HG03432 (cell line): ENCODE measurements around the gene ABCC8.

Experiments used
- ATAC-seq: cut with Tn5 transposase; IDR thresholded peaks from one replicate; pipeline ENCODE4 v1.9.1; 2021; ENCODE audit warnings: mild to moderate bottlenecking, moderate library complexity; ENCODE audit not compliant: unreplicated experiment

The ABCC8 gene

GRCh38 chr11:17473071-17473744 lies 3.4 kb downstream of the ABCC8 start:
- no peak for ATAC-seq

- no peak for ATAC-seq
These were observed 4.2 kb downstream of the ABCC8 start for GRCh38 chr11:17472467-17472866.

GRCh38 chr11:17471501-17471900 lies 5.1 kb downstream of the ABCC8 start:
- ATAC-seq = no peak

- ATAC-seq = no peak
These were observed 6.6 kb downstream of the ABCC8 start for GRCh38 chr11:17469998-17470397.

GRCh38 chr11:17468122-17468521 lies 8.5 kb downstream of the ABCC8 start:
- no peak for ATAC-seq

DNA sequence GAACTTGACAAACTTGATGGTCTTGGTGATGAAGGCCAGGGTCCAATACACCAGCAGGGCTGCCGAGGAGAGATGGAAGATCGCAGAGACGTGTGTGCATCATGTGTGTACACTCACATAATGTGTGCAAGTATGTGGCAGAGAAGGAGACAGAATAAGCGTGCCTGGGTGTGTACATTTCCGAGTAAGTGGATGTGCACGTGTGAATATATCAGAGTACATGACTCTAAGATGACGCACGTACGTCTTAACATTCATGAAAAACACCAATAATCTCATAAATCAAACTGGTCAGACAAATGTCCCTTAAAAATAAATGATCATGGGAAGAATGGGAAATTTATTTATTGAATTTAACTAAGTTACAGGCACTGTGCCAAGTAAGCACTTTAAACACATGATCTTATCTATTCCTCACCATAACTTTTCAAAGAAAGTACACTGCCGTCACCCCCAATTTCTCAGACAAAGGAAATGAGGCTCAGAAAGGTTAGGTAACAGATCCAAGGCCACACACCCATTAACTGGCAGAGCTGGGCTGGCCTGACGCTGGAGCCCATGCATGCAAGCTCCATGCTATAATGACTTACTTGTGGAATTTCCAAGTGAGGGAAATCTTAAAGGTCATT lies 13.0 kb downstream of the ABCC8 start:
- no peak for ATAC-seq

DNA sequence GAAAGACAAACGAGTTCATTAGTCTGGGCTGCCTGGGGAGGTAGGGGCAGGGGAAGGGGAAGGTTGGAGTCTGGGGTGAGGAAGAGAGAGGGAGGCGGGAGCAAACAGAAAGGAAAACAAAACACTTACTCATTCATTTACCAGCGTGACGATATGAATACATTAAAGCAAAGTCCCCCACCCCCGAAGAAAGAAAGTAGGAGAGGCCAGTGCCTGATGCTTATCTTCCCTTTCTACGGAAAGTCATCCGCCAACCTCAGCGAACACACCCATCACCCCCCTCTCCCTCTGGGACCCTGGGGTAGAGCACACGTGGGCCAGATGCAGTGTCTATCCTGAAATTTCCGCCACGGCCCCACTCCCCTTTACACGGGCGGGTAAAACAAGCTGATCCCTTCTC lies 13.7 kb downstream of the ABCC8 start:
- no peak for ATAC-seq

GRCh38 chr11:17460406-17460805 lies 16.2 kb downstream of the ABCC8 start:
- ATAC-seq = no peak

DNA sequence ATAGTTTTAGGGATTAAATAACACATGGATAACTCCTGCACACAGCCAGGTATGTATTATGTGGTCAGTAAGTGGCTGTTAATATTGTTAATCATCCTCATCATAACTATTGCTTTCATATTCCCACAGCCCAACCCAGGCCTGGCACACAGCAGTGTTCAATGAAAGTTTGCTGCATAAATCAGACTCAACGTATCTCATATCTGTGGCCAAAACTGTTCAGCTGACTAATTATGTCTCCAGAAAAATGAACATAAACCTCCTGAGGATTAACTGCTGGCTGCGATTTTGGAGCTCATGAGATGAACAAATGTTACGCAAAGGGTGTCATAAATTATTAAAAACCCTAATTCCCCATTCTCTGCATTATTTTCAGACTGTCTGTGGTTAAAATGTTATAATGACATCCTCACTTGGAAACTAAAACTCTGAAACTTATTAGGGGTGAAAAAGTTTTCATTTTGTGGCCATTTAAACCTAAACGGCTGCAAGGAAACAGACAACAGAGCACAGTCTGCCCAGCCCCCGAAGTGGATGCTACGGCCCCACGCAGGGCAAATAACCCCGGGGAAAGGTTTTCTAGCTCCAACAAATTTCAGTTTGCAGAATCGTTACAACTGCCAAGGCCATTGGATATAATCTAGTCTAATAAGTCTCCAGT lies 17.3 kb downstream of the ABCC8 start:
- ATAC-seq = no peak

DNA sequence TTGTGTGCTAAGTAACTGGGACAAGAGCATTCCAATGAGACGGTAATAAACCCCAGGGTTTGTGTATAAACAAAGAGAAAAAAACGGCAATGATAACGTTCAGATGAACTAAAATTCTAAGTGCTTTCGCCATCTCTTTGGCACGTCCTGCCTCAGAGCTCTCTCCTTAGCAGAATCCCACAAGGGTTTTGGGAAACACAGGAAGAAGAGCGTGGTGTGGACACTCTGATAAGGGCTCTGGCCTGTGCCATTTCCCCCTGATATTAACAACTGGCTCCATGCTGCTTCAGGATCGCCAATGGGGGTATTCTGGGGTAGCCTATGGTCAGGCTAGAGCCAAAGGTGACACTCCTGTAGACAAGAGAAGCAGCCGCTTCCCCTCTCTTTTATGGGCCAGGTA lies 18.4 kb downstream of the ABCC8 start:
- ATAC-seq = no peak

DNA sequence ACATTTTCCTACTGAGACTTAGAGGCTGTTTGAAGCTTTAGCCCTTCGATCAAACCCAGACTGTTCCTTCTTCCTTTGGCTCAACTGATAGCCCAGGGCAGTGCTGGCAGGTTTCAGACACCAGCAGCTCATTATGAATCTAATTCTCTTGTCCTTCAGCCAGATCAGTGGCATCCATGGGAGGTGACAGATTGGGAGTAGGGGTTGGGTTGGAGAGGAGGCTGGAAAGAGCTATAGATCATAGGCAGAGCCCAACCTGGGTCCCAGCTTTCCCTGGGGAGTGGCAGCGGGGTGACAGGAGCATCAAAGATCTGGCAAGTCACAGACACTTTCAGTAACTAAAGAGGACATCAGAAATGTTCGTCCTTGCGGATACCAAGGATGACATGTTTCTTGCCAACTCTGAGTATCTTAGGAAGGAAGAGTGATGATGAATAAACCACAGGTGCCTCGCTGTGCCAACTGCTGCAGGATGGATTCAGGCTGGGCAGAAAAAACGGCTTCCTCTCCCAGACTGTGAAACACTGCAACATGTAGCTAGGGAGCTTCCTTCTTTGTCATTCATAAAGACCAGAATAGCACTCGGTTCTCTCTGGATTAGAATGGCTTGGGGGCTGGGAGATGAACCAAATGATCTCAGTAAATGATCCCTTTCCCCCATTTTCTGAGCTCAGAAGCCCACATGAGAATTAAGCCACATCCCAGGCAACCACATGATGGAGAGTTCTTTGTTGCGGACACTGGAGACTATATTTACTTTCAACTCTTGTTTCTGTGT lies 19.1 kb downstream of the ABCC8 start:
- no peak for ATAC-seq

GRCh38 chr11:17452668-17453067 lies 24.0 kb downstream of the ABCC8 start:
- no peak for ATAC-seq

DNA sequence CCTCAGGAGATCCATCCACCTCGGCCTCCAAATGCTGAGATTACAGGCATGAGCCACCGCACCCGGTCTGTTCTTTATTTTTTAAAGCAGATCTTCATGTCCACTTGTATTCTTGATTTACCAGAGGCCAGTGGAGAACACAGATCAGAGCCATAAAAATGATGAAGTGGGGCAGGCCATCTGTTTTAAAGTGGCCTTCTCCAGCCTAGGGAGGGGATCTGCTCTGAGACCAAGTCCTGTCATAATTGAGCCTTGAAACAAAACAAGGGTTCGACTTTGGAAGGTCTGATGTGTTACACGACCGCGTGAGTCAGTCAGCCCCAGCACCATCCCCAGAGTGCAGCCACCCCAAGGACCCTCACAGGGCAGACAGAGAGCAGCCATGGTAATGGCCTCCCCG lies 27.5 kb downstream of the ABCC8 start:
- ATAC-seq = no peak

DNA sequence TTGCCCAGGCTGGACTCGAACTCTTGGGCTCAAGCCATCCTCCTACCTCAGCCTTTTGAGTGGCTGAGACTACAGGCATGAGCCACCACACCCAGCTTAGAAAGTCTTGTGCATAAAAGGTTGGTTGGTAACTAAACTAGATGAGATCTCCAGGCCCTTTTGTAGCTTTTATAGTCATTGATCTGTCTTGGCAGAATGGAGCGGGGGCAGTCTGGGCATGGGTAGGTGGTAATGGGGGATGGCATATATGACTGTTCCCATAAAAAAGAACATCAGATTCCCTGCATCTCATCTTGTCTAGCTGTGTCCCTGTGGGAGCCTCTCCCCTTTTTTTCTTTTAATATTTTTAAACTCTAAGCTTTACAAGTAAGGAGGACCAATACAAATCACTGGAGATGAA lies 30.2 kb downstream of the ABCC8 start:
- no peak for ATAC-seq

DNA sequence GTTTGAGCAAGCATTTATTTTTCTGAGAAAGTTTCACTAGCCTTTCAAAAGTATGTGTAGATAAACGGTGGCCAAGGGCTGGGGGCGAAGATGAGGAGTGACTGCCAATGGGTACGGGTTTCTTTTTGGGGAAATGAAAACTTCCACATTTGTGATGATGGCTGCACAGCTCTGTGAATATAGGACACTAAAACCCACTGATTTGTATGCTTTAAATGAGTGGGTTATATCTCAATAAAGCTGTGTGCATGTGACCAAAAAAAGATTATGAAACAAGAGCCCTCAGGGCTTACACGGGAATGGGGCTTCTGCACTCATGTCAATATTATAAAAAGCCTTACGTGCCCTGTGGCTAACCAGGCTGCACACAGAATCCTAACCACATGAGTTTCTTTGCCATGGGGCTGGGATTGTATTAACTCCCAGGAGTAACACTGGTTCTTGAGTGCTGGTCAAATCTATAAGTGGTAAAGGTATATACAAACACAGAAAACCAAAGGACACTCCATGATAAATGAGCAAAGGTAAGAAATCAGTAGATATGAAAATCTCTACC lies 31.3 kb downstream of the ABCC8 start:
- no peak for ATAC-seq

- ATAC-seq = no peak
These were observed 32.5 kb downstream of the ABCC8 start for GRCh38 chr11:17443926-17444690.

- ATAC-seq = no peak
These were observed 33.2 kb downstream of the ABCC8 start for GRCh38 chr11:17443423-17443822.

DNA sequence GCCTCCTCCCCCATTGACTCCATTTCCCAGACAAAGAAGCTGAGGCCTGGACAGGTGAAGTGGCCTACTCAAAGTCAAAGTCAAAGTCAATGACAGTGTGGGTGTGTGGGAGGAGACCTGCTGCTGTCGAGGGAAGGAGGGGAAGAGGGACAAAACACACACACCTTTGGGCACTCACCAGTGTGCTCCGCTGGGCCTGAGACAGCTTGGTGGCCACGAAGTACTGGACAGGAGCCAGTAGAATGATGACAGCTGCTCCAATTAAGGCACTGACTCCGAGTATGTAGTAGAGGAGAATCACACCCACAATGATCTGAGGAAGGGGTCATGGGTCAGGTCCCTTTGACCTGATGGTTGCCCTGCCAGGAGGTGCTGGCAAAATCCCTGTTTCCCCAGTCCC lies 33.6 kb downstream of the ABCC8 start:
- ATAC-seq = no peak

- ATAC-seq = no peak
These were observed 37.3 kb downstream of the ABCC8 start for GRCh38 chr11:17439316-17439782.

DNA sequence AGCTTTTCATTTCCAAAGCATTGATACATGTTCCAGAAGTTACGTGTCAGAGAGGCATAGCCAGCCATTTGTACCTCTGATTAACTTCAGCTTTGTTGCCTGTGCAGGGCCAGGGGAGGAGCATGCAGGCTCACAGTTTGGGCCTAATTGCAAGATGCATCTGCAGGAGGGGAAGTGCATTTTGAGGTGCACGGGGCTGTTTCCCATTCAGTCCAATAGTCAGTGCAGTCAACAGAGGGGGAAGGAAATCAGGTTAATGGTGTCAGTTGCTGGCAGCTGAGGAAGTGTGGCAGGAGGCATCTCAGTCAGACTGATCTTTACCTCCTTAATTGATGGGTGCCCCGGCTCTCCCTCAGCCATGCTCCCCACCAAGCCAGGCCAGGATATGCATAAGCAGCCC lies 39.3 kb downstream of the ABCC8 start:
- no peak for ATAC-seq
